RWPE1 (cell line): ENCODE measurements around the gene ALKAL2.

Experiments
- CTCF ChIA-PET: fragments of 350-600 bp; sonication (Branson Sonifier 250); formaldehyde crosslinking; extraction: SDS; loops from one replicate; lab custom pipeline; 2021; lab: Yijun Ruan, JAX
- POLR2A ChIA-PET: fragments of 400-600 bp; formaldehyde crosslinking; extraction: SDS; loops from one replicate; lab custom pipeline; 2020; ENCODE audit warnings: antibody characterized with exemption; ENCODE audit not compliant: low non-redundant PET; lab: Yijun Ruan, JAX
- DNase-seq: peaks from one replicate; pipeline ENCODE4 v3.0.0; 2012; ENCODE audit warnings: low spot score
- H3K27ac ChIP-seq: fragments of 450-650 bp; 2 replicates; pipeline ENCODE4 v1.5.1; 2017
- CTCF ChIP-seq: fragments of 450-650 bp; conservative IDR thresholded peaks from 2 replicates; pipeline ENCODE4 v1.5.1; 2017; ENCODE audit warnings: low read depth, mild to moderate bottlenecking

The ALKAL2 gene

GRCh38 chr2:295090-295489, 7.2 kb upstream of the ALKAL2 start:
- no peak overlapping the region for H3K27ac ChIP-seq
- ChIA-PET CTCF (no interaction called here), POLR2A (no interaction called here)
- DNase-seq = no peak
- no peak for TF ChIP-seq CTCF

- no peak overlapping the region for H3K27ac ChIP-seq
- TF ChIP-seq CTCF = peak; percentile 78
- ChIA-PET POLR2A (no interaction called here), CTCF (interaction anchor here (0.6 to 1.4 kb wide), 13 partner anchors 9 to 1386 kb away, joined by 3 to 10 read pairs (median 4); no protein-coding TSS in a partner anchor)
- peak; percentile 52 for DNase-seq
Observed at GRCh38 chr2:290090-290722, 2.3 kb upstream of the ALKAL2 start.

- ChIA-PET POLR2A (no interaction called here), CTCF (interaction anchor here (0.6 to 1.4 kb wide), 7 partner anchors 20 to 633 kb away, joined by 3 to 10 read pairs (median 4); no protein-coding TSS in a partner anchor)
- DNase-seq = no peak
- no peak overlapping the region for H3K27ac ChIP-seq
- no peak for TF ChIP-seq CTCF
Observed at GRCh38 chr2:289362-290089, 1.6 kb upstream of the ALKAL2 start.

GRCh38 chr2:288758-289361, 969 bp upstream of the ALKAL2 start:
- CTCF ChIA-PET = interaction anchor here (0.6 kb wide), 1 partner anchor 232 kb away, joined by 4 read pairs; no protein-coding TSS in a partner anchor
- POLR2A ChIA-PET = no interaction called here

GRCh38 chr2:287471-287885, 413 bp downstream of the ALKAL2 start:
- no peak overlapping the region for H3K27ac ChIP-seq
- POLR2A ChIA-PET = no interaction called here
- DNase-seq = no peak
- no peak for TF ChIP-seq CTCF
- CTCF ChIA-PET = interaction anchor here (0.5 kb wide), 1 partner anchor 227 kb away, joined by 3 read pairs; no protein-coding TSS in a partner anchor

More at GRCh38 chr2:288758-289361, 969 bp upstream of the ALKAL2 start:
- no peak overlapping the region for H3K27ac ChIP-seq
- TF ChIP-seq CTCF = no peak
- no peak for DNase-seq

GRCh38 chr2:286774-287392, 1.0 kb downstream of the ALKAL2 start:
- no peak for DNase-seq
- TF ChIP-seq CTCF = no peak
- CTCF ChIA-PET = interaction anchor here (0.6 kb wide), 1 partner anchor 10 kb away, joined by 4 read pairs; no protein-coding TSS in a partner anchor
- no peak overlapping the region for H3K27ac ChIP-seq
- POLR2A ChIA-PET = no interaction called here
